ENCODE measurements around the gene RPS17.
A peak's percentile ranks its signal among the peaks of the same experiment; 100 is the strongest.

The RPS17 gene

DNA sequence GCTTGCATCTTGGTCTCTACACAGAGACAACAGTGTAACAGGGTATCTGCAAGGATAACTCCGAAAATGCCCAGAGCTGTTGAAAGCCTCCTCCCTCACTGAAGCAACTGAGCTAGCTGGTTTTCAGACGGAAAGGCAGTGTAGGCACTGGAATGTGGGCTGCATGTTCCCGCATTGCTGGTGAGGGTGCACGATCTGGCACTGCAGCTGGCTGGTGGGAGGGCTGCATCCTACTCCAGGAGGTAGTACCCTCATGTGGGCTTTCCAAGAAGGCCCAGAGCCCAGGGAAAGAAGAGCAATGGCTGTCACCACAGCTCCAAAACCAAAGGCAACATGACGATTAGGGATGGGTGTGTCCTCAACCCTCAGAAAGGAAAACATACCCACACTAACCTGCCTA is 28.7 kb upstream of the RPS17 start:
- TF ChIP-seq TAF1 (IDR thresholded peaks at IDR 0.05; ENCODE audit: borderline replicate concordance, insufficient read depth, low read length) (no peak), SIN3A (IDR thresholded peaks at IDR 0.05; ENCODE audit: borderline replicate concordance, insufficient read depth, low read length) (no peak), POLR2AphosphoS5 (IDR thresholded peaks at IDR 0.05; ENCODE audit: low read depth, low read length) (no peak), FOXP2 (optimal IDR thresholded peaks at IDR 0.05; ENCODE audit: borderline replicate concordance, extremely low read depth, extremely low read length, insufficient read depth) (no peak)
- TF ChIP-seq, protein P1, sequence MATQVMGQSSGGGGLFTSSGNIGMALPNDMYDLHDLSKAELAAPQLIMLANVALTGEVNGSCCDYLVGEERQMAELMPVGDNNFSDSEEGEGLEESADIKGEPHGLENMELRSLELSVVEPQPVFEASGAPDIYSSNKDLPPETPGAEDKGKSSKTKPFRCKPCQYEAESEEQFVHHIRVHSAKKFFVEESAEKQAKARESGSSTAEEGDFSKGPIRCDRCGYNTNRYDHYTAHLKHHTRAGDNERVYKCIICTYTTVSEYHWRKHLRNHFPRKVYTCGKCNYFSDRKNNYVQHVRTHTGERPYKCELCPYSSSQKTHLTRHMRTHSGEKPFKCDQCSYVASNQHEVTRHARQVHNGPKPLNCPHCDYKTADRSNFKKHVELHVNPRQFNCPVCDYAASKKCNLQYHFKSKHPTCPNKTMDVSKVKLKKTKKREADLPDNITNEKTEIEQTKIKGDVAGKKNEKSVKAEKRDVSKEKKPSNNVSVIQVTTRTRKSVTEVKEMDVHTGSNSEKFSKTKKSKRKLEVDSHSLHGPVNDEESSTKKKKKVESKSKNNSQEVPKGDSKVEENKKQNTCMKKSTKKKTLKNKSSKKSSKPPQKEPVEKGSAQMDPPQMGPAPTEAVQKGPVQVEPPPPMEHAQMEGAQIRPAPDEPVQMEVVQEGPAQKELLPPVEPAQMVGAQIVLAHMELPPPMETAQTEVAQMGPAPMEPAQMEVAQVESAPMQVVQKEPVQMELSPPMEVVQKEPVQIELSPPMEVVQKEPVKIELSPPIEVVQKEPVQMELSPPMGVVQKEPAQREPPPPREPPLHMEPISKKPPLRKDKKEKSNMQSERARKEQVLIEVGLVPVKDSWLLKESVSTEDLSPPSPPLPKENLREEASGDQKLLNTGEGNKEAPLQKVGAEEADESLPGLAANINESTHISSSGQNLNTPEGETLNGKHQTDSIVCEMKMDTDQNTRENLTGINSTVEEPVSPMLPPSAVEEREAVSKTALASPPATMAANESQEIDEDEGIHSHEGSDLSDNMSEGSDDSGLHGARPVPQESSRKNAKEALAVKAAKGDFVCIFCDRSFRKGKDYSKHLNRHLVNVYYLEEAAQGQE (IDR thresholded peaks at IDR 0.05; ENCODE audit: insufficient read depth in 1 of 2, low read depth in 2 of 2, low read length in 2 of 2) = no peak

DNA sequence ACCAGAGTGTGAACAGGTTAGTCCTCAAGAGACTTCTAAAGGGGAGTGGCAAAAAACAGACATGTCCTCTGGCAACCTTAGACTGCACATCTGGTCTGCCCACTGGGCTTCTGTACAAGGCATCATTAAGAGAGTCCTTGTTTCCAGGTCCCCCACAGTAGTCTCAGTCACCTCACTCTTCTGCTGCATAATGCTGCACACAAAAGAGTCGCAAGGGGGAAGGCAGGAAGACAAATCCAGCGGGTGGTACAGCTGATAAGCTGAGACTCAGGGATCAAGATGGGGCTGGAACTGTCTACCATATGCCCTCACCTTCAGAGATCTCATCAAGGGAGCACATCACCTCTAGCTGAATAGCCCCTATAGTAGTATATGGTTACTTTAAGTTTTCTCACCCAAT is 27.4 kb upstream of the RPS17 start:
- TF ChIP-seq SIN3A (IDR thresholded peaks at IDR 0.05; ENCODE audit: borderline replicate concordance, insufficient read depth, low read length) (no peak), FOXP2 (optimal IDR thresholded peaks at IDR 0.05; ENCODE audit: borderline replicate concordance, extremely low read depth, extremely low read length, insufficient read depth) (no peak), TAF1 (IDR thresholded peaks at IDR 0.05; ENCODE audit: borderline replicate concordance, insufficient read depth, low read length) (no peak), POLR2AphosphoS5 (IDR thresholded peaks at IDR 0.05; ENCODE audit: low read depth, low read length) (no peak)
- TF ChIP-seq, protein P1 (IDR thresholded peaks at IDR 0.05; ENCODE audit: insufficient read depth in 1 of 2, low read depth in 2 of 2, low read length in 2 of 2) = no peak

DNA sequence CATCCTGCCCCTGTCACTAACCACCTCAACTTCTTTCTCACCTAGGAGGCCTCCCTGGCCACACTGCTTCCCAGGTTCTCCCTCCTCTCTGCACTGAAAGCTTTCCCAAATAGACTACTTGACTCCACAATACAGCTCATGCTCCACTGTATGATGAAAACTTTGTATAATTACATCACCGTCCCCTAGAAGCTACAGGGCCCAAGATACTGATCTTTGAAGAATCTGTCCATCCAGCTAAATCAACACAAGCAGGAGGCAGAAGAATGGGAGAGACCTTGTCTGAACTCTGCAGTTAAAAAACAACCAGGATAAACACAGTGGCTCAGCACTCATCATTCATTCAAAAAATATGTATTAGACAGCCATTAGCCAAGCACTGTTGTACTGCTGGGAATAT is 26.4 kb upstream of the RPS17 start:
- TF ChIP-seq, protein P1 (IDR thresholded peaks at IDR 0.05; ENCODE audit: insufficient read depth in 1 of 2, low read depth in 2 of 2, low read length in 2 of 2) = no peak
- 0 out of 2 replicates have a peak, but pooled peaks have one; percentile 34 for TF ChIP-seq SIN3A (IDR thresholded peaks at IDR 0.05; ENCODE audit: borderline replicate concordance, insufficient read depth, low read length)

DNA sequence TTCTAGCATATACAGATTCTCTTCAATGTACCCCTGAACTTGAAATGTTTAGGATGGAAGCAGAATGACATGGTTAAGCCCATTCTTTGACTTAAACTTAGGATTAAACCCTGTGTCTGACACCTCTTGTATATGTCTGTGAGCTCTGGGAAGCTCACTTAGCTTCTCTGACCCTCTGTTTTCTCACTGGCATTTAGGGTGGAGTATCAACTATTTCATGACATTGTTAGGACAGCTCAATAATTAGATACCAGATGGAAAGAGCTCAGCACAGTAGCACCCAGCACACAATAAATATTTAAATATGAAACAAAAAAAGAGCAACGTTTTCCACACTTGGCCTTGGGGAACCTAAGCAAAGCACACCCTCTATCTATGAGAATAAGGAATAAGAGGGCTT is 18.2 kb upstream of the RPS17 start:
- TF ChIP-seq FOXP2 (optimal IDR thresholded peaks at IDR 0.05; ENCODE audit: borderline replicate concordance, extremely low read depth, extremely low read length, insufficient read depth) (no peak), TAF1 (IDR thresholded peaks at IDR 0.05; ENCODE audit: borderline replicate concordance, insufficient read depth, low read length) (no peak), POLR2AphosphoS5 (IDR thresholded peaks at IDR 0.05; ENCODE audit: low read depth, low read length) (no peak), SIN3A (IDR thresholded peaks at IDR 0.05; ENCODE audit: borderline replicate concordance, insufficient read depth, low read length) (no peak)
- TF ChIP-seq, protein P1 (IDR thresholded peaks at IDR 0.05; ENCODE audit: insufficient read depth in 1 of 2, low read depth in 2 of 2, low read length in 2 of 2) = no peak

DNA sequence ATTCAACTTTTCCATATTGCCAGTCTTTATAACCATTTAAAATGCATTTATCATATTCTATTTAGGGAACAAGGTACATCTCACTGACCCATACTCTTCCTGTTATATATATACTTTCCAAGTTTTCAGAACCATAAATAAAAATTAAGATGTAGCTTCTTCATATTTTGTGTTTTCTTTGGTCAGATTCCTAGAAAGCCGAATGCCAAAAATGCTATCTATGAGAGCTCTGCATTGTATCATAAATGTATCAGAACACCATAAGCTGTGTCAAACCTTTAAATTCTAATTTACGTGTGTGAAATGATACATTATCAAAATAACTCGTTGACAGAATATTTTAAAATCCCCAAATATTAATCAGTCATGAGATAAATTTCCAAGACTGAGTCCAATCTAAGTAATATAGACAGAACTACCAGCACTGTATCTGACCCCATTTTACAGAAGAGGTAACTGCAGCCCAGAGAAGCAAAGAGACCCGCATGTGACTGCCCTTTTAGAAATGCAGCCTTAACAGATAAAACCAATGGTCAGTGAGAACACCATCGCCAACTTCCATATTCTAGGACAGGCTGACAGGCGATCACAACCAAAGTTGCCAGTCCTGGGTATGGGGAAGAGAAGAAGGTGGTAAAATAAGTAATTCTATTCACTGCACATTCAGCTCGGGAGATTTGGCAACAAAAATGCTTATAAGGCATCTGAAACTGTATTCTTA is 16.2 kb upstream of the RPS17 start:
- TF ChIP-seq, protein P1 (IDR thresholded peaks at IDR 0.05; ENCODE audit: insufficient read depth in 1 of 2, low read depth in 2 of 2, low read length in 2 of 2) = no peak
- TF ChIP-seq TAF1 (IDR thresholded peaks at IDR 0.05; ENCODE audit: borderline replicate concordance, insufficient read depth, low read length) = no peak
- no peak for TF ChIP-seq POLR2AphosphoS5 (IDR thresholded peaks at IDR 0.05; ENCODE audit: low read depth, low read length)
- TF ChIP-seq SIN3A (IDR thresholded peaks at IDR 0.05; ENCODE audit: borderline replicate concordance, insufficient read depth, low read length) = no peak
- TF ChIP-seq FOXP2 (optimal IDR thresholded peaks at IDR 0.05; ENCODE audit: borderline replicate concordance, extremely low read depth, extremely low read length, insufficient read depth) = no peak

Measured in PFSK-1 (cell line).